H9 (cell line): ENCODE measurements around the gene UFSP1. TPM values are rescaled to one million over a fixed set of nuclear protein-coding genes. Genes with fewer than 3 reads are reported as not detected.

Experiments used
- DNase-seq: peaks from one replicate; pipeline ENCODE4 v3.0.0-alpha.2; 2017
- H2AFZ ChIP-seq: one replicate; pipeline ENCODE4 v1.6.1; 2013; ENCODE audit warnings: mild to moderate bottlenecking, low read length, control low read depth, moderate library complexity
- H2AK5ac ChIP-seq: 2 replicates; pipeline ENCODE4 v1.6.1; 2013; ENCODE audit warnings: low read length, control low read depth, mixed read lengths; ENCODE audit not compliant: insufficient read length
- H2BK120ac ChIP-seq: one replicate; pipeline ENCODE4 v1.6.1; 2013; ENCODE audit warnings: low read depth, mild to moderate bottlenecking, low read length, control low read depth, inconsistent platforms; ENCODE audit not compliant: poor library complexity, severe bottlenecking
- H2BK12ac ChIP-seq: 2 replicates; pipeline ENCODE4 v1.6.1; 2013; ENCODE audit warnings: low read length, control low read depth, mixed read lengths, low read depth; ENCODE audit not compliant: insufficient read length
- H2BK15ac ChIP-seq: 2 replicates; pipeline ENCODE4 v1.6.1; 2013; ENCODE audit warnings: low read depth, low read length, control low read depth
- H2BK20ac ChIP-seq: one replicate; pipeline ENCODE4 v1.6.1; 2013; ENCODE audit warnings: low read depth, mild to moderate bottlenecking, low read length, control low read depth, inconsistent platforms; ENCODE audit not compliant: poor library complexity, severe bottlenecking
- H2BK5ac ChIP-seq: 2 replicates; pipeline ENCODE4 v1.6.1; 2013; ENCODE audit warnings: low read length, control low read depth, mixed read lengths; ENCODE audit not compliant: insufficient read length
- H3K14ac ChIP-seq: 2 replicates; pipeline ENCODE4 v1.6.1; 2013; ENCODE audit warnings: low read length, control low read depth; ENCODE audit not compliant: insufficient read depth
- H3K18ac ChIP-seq: 2 replicates; pipeline ENCODE4 v1.6.1; 2013; ENCODE audit warnings: low read depth, mild to moderate bottlenecking, mixed read lengths, low read length, control low read depth; ENCODE audit not compliant: insufficient read length
- H3K23ac ChIP-seq: 2 replicates; pipeline ENCODE4 v1.6.1; 2013; ENCODE audit warnings: low read length, control low read depth, mixed read lengths, low read depth; ENCODE audit not compliant: insufficient read length
- H3K23me2 ChIP-seq: 2 replicates; pipeline ENCODE4 v1.6.1; 2013; ENCODE audit warnings: low read depth, mild to moderate bottlenecking, mixed read lengths, low read length, control low read depth; ENCODE audit not compliant: insufficient read length, poor library complexity, severe bottlenecking
- H3K27ac ChIP-seq: 2 replicates; pipeline ENCODE4 v1.5.1; 2013; ENCODE audit warnings: low read length, control low read depth, mixed read lengths, low read depth; ENCODE audit not compliant: insufficient read length
- H3K27me3 ChIP-seq: 2 replicates; pipeline ENCODE4 v1.6.1; 2013; ENCODE audit warnings: low read length, control low read depth, inconsistent platforms; ENCODE audit not compliant: insufficient read depth
- H3K4ac ChIP-seq: 2 replicates; pipeline ENCODE4 v1.6.1; 2013; ENCODE audit warnings: low read depth, mild to moderate bottlenecking, control low read depth, inconsistent platforms, low read length, moderate library complexity
- H3K4me1 ChIP-seq: 2 replicates; pipeline ENCODE4 v1.6.1; 2013; ENCODE audit warnings: low read length, control low read depth, inconsistent platforms; ENCODE audit not compliant: insufficient read depth
- H3K4me2 ChIP-seq: 2 replicates; pipeline ENCODE4 v1.6.1; 2013; ENCODE audit warnings: low read length, control low read depth, mixed read lengths; ENCODE audit not compliant: insufficient read length, insufficient read depth
- H3K56ac ChIP-seq: 2 replicates; pipeline ENCODE4 v1.6.1; 2013; ENCODE audit warnings: low read depth, mild to moderate bottlenecking, mixed read lengths, low read length, control low read depth; ENCODE audit not compliant: insufficient read length
- H3K79me1 ChIP-seq: 2 replicates; pipeline ENCODE4 v1.6.1; 2013; ENCODE audit warnings: low read depth, mild to moderate bottlenecking, moderate library complexity, low read length, control low read depth, inconsistent platforms; ENCODE audit not compliant: insufficient read depth, poor library complexity, severe bottlenecking
- H3K79me2 ChIP-seq: 2 replicates; pipeline ENCODE4 v1.6.1; 2013; ENCODE audit warnings: low read length, control low read depth, inconsistent platforms; ENCODE audit not compliant: insufficient read depth
- H3K9ac ChIP-seq: 2 replicates; pipeline ENCODE4 v1.6.1; 2013; ENCODE audit warnings: low read length, control low read depth, mixed read lengths; ENCODE audit not compliant: insufficient read length; ENCODE audit errors: extremely low read depth
- H3K9me3 ChIP-seq: one replicate; pipeline ENCODE4 v1.6.1; 2013; ENCODE audit warnings: low read depth, low read length, inconsistent platforms; ENCODE audit not compliant: control insufficient read depth
- H3T11ph ChIP-seq: one replicate; pipeline ENCODE4 v1.6.1; 2013; ENCODE audit warnings: mild to moderate bottlenecking, low read length, control low read depth, inconsistent platforms
- H4K20me1 ChIP-seq: one replicate; pipeline ENCODE4 v1.6.1; 2013; ENCODE audit not compliant: control insufficient read depth, insufficient read length, insufficient read depth
- H4K5ac ChIP-seq: 2 replicates; pipeline ENCODE4 v1.6.1; 2013; ENCODE audit warnings: low read depth, mild to moderate bottlenecking, mixed read lengths, low read length, control low read depth; ENCODE audit not compliant: insufficient read length
- H4K8ac ChIP-seq: replicated peaks from 2 replicates; pipeline ENCODE4 v1.6.1; 2013; ENCODE audit warnings: low read length, control low read depth, mixed read lengths, low read depth; ENCODE audit not compliant: insufficient read length
- H4K91ac ChIP-seq: 2 replicates; pipeline ENCODE4 v1.6.1; 2013; ENCODE audit warnings: low read depth, mild to moderate bottlenecking, moderate library complexity, mixed read lengths, low read length, control low read depth; ENCODE audit not compliant: insufficient read length
- H3K27ac Mint-ChIP-seq, 3 experiments: 2 replicates in 2 of 3; 3 replicates in 1 of 3; pipeline ENCODE4 v1.8.0; 2020 to 2021; ENCODE audit warnings: mixed read lengths in 3 of 3, mild to moderate bottlenecking in 1 of 3, moderate library complexity in 1 of 3
- H3K27me3 Mint-ChIP-seq: 2 replicates; pipeline ENCODE4 v1.8.0; 2021; ENCODE audit warnings: low read depth, mild to moderate bottlenecking, moderate library complexity, mixed read lengths
- H3K36me3 Mint-ChIP-seq, 3 experiments: 2 replicates in 2 of 3; 3 replicates in 1 of 3; pipeline ENCODE4 v1.8.0; 2020 to 2021; ENCODE audit warnings: low read depth in 3 of 3, mixed read lengths in 3 of 3; ENCODE audit not compliant: insufficient read depth in 1 of 3
- H3K4me1 Mint-ChIP-seq, 2 experiments: 2 replicates each; pipeline ENCODE4 v1.8.0; 2020; ENCODE audit warnings: mixed read lengths in 2 of 2
- H3K4me3 Mint-ChIP-seq, 2 experiments: 2 replicates in 1 of 2; 3 replicates in 1 of 2; pipeline ENCODE4 v1.8.0; 2020 to 2021; ENCODE audit warnings: mild to moderate bottlenecking in 2 of 2, mixed read lengths in 2 of 2, moderate library complexity in 1 of 2
- H3K9me3 Mint-ChIP-seq, 2 experiments: 2 replicates in 1 of 2; 3 replicates in 1 of 2; pipeline ENCODE4 v1.8.0; 2020; ENCODE audit warnings: mild to moderate bottlenecking in 2 of 2, mixed read lengths in 2 of 2, moderate library complexity in 1 of 2
- WGBS: extraction: QIAGEN DNeasy Blood & Tissue Kit; methylation state at CpG from one replicate; pipeline ENCODE4 v1.1.7; 2013; ENCODE audit warnings: missing lambda C conversion rate, low lambda C conversion rate, mixed read lengths; ENCODE audit not compliant: insufficient read length; ENCODE audit errors: extremely low coverage; 5-methylcytosine and 5-hydroxymethylcytosine counted together
- total RNA-seq: library from RNA; stranded (reverse); gene quantifications from 2 replicates; pipeline ENCODE4 v1.2.1, GENCODE V29; 2021
- TF ChIP-seq, protein P1 (sequence below): fragments of 200-600 bp; sonication (generic); conservative IDR thresholded peaks from 3 replicates; pipeline ENCODE4 v1.8.0; 2021; ENCODE audit warnings: antibody characterized with exemption, mild to moderate bottlenecking

Gene UFSP1
- total RNA-seq, 1 experiment from 2014 or later = 4.3 TPM

DNA sequence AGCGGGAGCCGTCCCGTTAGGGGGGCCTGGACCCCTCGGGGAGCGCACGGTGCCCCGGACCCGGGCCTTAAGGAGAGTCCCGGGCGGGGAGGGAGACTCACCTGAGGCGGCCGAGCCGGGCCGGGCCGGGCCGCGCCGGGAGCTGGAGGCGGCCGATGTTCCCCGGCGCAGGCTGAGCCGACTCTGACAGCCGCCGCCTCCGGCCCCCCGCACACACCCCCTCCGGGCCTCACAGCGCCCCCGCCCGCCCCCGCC is 6.1 kb upstream of the UFSP1 start, which contains the start of gene ACHE:
TSS of gene ACHE (minus strand) at position 188 of the 255 bp plus-strand sequence. CDS start 1,656 bp downstream, outside the sequence.
- no peak within 1 kb of the TSS for H3K27ac ChIP-seq
- H3K27me3 Mint-ChIP-seq = peaks cover 25% of the 10 kb centered on the region

More for the DNA sequence above, 6.1 kb upstream of the UFSP1 start, which contains the start of gene ACHE:
- no peak within 1 kb of the TSS for H3K23ac ChIP-seq
- no peak within 1 kb of the TSS for H2AK5ac ChIP-seq
- no peak within 1 kb of the TSS for H3K56ac ChIP-seq
- no peak within 1 kb of the TSS for H2BK12ac ChIP-seq
- H2AFZ ChIP-seq = no peak within 1 kb of the TSS
- peaks cover 2% of the 10 kb centered on the region; the same call in 1 of the 2 replicates for H3K4me1 ChIP-seq
- no peak within 1 kb of the TSS for H2BK5ac ChIP-seq
- H3K4ac ChIP-seq = no peak within 1 kb of the TSS
- H3K18ac ChIP-seq = no peak within 1 kb of the TSS
- H3K27ac Mint-ChIP-seq = peak within 1 kb of the TSS in 1 of 3 experiments; percentile 14; a peak in 2 of 7 replicates
- H3K4me2 ChIP-seq = peak within 1 kb of the TSS; percentile 33
- no CpG with 5 or more reads among the region's 32 CpGs for WGBS
- no peak within 1 kb of the TSS for H2BK15ac ChIP-seq
- H2BK120ac ChIP-seq = no peak within 1 kb of the TSS
- H4K8ac ChIP-seq = no peak within 1 kb of the TSS
- H3K23me2 ChIP-seq = peaks cover 21% of the 10 kb centered on the region
- no peaks in the 10 kb centered on the region for H3K9me3 ChIP-seq
- H3K4me1 Mint-ChIP-seq = peaks cover 23 to 24% of the 10 kb centered on the region in 2 experiments
- no peaks in the 10 kb centered on the region for H4K20me1 ChIP-seq
- peaks cover 7% of the 10 kb centered on the region for H3K27me3 ChIP-seq
- no peak within 1 kb of the TSS for H3K14ac ChIP-seq
- no peaks in the 10 kb centered on the region for H3K36me3 Mint-ChIP-seq
- no peak within 1 kb of the TSS for H3K9ac ChIP-seq
- no peaks in the 10 kb centered on the region for H3K79me2 ChIP-seq
- no peak within 1 kb of the TSS for H4K5ac ChIP-seq
- no peaks in the 10 kb centered on the region for H3K79me1 ChIP-seq
- TF ChIP-seq, protein P1, sequence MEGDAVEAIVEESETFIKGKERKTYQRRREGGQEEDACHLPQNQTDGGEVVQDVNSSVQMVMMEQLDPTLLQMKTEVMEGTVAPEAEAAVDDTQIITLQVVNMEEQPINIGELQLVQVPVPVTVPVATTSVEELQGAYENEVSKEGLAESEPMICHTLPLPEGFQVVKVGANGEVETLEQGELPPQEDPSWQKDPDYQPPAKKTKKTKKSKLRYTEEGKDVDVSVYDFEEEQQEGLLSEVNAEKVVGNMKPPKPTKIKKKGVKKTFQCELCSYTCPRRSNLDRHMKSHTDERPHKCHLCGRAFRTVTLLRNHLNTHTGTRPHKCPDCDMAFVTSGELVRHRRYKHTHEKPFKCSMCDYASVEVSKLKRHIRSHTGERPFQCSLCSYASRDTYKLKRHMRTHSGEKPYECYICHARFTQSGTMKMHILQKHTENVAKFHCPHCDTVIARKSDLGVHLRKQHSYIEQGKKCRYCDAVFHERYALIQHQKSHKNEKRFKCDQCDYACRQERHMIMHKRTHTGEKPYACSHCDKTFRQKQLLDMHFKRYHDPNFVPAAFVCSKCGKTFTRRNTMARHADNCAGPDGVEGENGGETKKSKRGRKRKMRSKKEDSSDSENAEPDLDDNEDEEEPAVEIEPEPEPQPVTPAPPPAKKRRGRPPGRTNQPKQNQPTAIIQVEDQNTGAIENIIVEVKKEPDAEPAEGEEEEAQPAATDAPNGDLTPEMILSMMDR = no peak
- no peak within 1 kb of the TSS for H3T11ph ChIP-seq
- no peaks in the 10 kb centered on the region; a peak in 2 of 5 replicates for H3K9me3 Mint-ChIP-seq
- peak within 1 kb of the TSS; percentile 68 to 79 for H3K4me3 Mint-ChIP-seq
- no peak within 1 kb of the TSS for H4K91ac ChIP-seq
- DNase-seq = no peak
- H2BK20ac ChIP-seq = no peak within 1 kb of the TSS
